ENCODE results near the gene DDX20. TPM values are rescaled to one million over a fixed set of nuclear protein-coding genes. Genes with fewer than 3 reads are reported as not detected.

DDX20 gene
- total RNA-seq, 2 donors from 2014 or later: 15.9 to 33.9 TPM

GRCh38 chr1:111776861-111777260 is 21.2 kb downstream of the DDX20 start:
- Histone ChIP-seq H3K27me3 (replicated peaks; ENCODE audit: insufficient read depth) (no peaks in the 10 kb centered on the region), H3K4me1 (replicated peaks) (no peaks in the 10 kb centered on the region), H3K9me3 (no peaks in the 10 kb centered on the region), H3K27ac (no peak overlapping the region), H3K36me3 (peaks cover 0 to 6% of the 10 kb centered on the region in 2 donors), H3K4me3 (no peak overlapping the region)
- no peak for TF ChIP-seq CTCF (IDR thresholded peaks at IDR 0.05)
- no peak for TF ChIP-seq POLR2A (IDR thresholded peaks at IDR 0.05)
- no peak for TF ChIP-seq POLR2AphosphoS5 (IDR thresholded peaks at IDR 0.05)
- intact Hi-C loops (cut with DNase I): no loop called here
- 91% methylated on average over 8 of the region's 8 CpGs for WGBS
- no peak for DNase-seq (ENCODE audit: low spot score)

DNA sequence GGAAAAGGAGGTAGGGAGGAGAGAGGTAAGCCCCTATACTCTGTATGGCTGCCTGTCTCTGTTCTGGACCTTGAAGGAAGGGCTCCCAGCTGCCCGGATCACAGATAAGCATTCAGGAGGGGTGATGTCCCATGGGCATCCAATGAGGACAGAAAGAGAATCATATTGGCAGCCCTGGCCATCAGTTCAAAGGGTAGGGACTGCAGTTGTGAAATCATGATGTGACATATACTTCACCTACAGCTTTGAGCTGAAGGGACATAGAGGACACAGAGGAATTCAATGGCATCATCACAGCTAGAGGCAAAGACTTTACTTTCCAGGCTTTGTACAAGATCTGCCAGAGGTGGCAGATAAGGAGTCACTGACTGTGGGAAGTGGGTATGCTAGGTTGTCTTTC is 21.6 kb downstream of the DDX20 start:
- no peaks in the 10 kb centered on the region for H3K9me3 ChIP-seq
- no peaks in the 10 kb centered on the region for H3K4me1 ChIP-seq (replicated peaks)
- no peak for TF ChIP-seq POLR2A (IDR thresholded peaks at IDR 0.05)
- no peak for TF ChIP-seq CTCF (IDR thresholded peaks at IDR 0.05)
- no peak for TF ChIP-seq POLR2AphosphoS5 (IDR thresholded peaks at IDR 0.05)
- DNase-seq (ENCODE audit: low spot score): no peak
- WGBS: 94% methylated on average over 1 of the region's 1 CpG
- H3K4me3 ChIP-seq: no peak overlapping the region
- H3K27me3 ChIP-seq (replicated peaks; ENCODE audit: insufficient read depth): no peaks in the 10 kb centered on the region
- H3K27ac ChIP-seq: no peak overlapping the region
- intact Hi-C loops (cut with DNase I): no loop called here
- H3K36me3 ChIP-seq: peaks cover 0 to 6% of the 10 kb centered on the region in 2 donors

DNA sequence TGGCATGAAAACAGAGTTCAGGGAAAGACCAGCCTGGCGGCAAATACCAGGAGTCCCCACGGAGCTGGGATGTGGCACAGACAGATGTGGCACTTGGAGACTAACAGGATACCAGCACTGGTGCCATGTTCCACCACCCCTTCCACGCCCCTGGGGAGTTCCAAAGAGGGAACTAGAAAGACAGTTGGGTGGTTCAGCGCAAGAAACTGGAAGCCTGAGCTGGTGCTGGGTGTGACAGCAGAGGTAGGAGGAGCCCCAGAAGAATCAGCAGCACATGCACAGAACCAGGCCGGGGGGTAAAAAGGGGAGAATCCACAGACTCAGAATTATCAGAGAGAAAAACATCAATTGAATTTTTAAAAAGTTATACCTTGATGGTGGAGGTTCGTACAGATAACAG is 22.4 kb downstream of the DDX20 start:
- DNase-seq (ENCODE audit: low spot score): no peak
- whole genome bisulfite sequencing: 79% methylated on average over 6 of the region's 6 CpGs
- no peak overlapping the region for H3K4me3 ChIP-seq

GRCh38 chr1:111778541-111779051 is 22.9 kb downstream of the DDX20 start:
- H3K27ac ChIP-seq: no peak overlapping the region
- TF ChIP-seq POLR2AphosphoS5 (IDR thresholded peaks at IDR 0.05) (no peak), CTCF (IDR thresholded peaks at IDR 0.05) (no peak), POLR2A (IDR thresholded peaks at IDR 0.05) (no peak)

More for the DNA sequence above, 22.4 kb downstream of the DDX20 start:
- intact Hi-C loops (cut with DNase I): no loop called here
- H3K27me3 ChIP-seq (replicated peaks; ENCODE audit: insufficient read depth): no peaks in the 10 kb centered on the region
- peaks cover 0 to 6% of the 10 kb centered on the region in 2 donors for H3K36me3 ChIP-seq
- no peaks in the 10 kb centered on the region for H3K4me1 ChIP-seq (replicated peaks)
- H3K9me3 ChIP-seq: no peaks in the 10 kb centered on the region
- no peak overlapping the region for H3K27ac ChIP-seq
- TF ChIP-seq POLR2AphosphoS5 (IDR thresholded peaks at IDR 0.05) (no peak), POLR2A (IDR thresholded peaks at IDR 0.05) (no peak), CTCF (IDR thresholded peaks at IDR 0.05) (no peak)

GRCh38 chr1:111779546-111779945 is 23.8 kb downstream of the DDX20 start:
- Histone ChIP-seq H3K9me3 (no peaks in the 10 kb centered on the region), H3K4me1 (replicated peaks) (no peaks in the 10 kb centered on the region), H3K4me3 (no peak overlapping the region), H3K27ac (no peak overlapping the region), H3K27me3 (replicated peaks; ENCODE audit: insufficient read depth) (no peaks in the 10 kb centered on the region), H3K36me3 (peaks cover 0 to 6% of the 10 kb centered on the region in 2 donors)
- intact Hi-C loops (cut with DNase I): no loop called here
- no peak for DNase-seq (ENCODE audit: low spot score)
- TF ChIP-seq POLR2A (IDR thresholded peaks at IDR 0.05) (no peak), CTCF (IDR thresholded peaks at IDR 0.05) (no peak), POLR2AphosphoS5 (IDR thresholded peaks at IDR 0.05) (no peak)
- 94% methylated on average over 2 of the region's 2 CpGs for whole genome bisulfite sequencing

More at GRCh38 chr1:111778541-111779051, 22.9 kb downstream of the DDX20 start:
- DNase-seq (ENCODE audit: low spot score): no peak
- WGBS: 84% methylated on average over 2 of the region's 2 CpGs
- Histone ChIP-seq H3K36me3 (peaks cover 0 to 6% of the 10 kb centered on the region in 2 donors), H3K9me3 (no peaks in the 10 kb centered on the region), H3K4me3 (no peak overlapping the region), H3K27me3 (replicated peaks; ENCODE audit: insufficient read depth) (no peaks in the 10 kb centered on the region), H3K4me1 (replicated peaks) (no peaks in the 10 kb centered on the region)
- intact Hi-C loops (cut with DNase I): no loop called here
